ENCODE measurements around the gene KRT6B.

DNA sequence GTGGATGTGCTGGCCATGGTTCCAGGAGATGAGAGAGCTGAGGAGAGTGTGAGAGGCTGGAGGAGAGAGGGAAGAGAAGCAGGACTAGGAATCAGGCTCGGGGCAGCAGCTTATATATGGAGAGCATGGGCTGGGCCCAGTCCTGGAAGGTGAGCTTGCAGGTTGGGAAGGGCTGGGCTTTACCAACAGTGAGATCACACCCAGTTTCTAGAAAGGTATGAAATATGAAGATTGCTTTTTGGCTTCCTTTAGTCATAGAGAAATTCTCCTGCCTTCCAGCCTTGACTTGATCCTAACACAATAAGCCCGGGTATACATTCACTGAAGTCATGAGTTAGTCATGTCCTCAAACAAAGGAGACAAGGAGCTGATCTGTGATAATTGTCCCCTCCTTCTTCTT lies 41.2 kb upstream of the KRT6B start, which contains the start of gene KRT6A:
- TF ChIP-seq POLR2A (IDR thresholded peaks at IDR 0.05) (no peak), CTCF (IDR thresholded peaks at IDR 0.05) (no peak)
